ENCODE data around the gene SPECC1.

DNA sequence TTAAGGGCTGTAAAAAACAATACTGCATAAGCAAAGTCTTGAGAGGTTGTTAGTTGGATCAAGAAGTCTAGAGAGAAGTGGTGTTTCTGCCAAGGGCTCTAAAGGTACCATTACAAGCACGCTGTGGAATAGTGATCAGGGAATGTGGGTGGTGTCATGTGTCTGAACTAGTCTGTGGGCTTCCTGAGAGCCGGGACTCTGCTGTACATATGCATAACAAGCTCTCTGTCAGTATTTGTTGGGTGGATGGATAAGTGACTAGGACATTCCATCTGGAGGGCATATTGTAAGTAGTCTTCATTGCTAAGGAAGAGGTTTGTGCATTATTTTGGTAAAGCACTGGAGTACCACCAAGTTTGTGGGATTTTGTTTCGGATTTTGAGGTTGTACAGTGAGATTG lies 248.6 kb downstream of the SPECC1 start:
- TF ChIP-seq, protein P1, sequence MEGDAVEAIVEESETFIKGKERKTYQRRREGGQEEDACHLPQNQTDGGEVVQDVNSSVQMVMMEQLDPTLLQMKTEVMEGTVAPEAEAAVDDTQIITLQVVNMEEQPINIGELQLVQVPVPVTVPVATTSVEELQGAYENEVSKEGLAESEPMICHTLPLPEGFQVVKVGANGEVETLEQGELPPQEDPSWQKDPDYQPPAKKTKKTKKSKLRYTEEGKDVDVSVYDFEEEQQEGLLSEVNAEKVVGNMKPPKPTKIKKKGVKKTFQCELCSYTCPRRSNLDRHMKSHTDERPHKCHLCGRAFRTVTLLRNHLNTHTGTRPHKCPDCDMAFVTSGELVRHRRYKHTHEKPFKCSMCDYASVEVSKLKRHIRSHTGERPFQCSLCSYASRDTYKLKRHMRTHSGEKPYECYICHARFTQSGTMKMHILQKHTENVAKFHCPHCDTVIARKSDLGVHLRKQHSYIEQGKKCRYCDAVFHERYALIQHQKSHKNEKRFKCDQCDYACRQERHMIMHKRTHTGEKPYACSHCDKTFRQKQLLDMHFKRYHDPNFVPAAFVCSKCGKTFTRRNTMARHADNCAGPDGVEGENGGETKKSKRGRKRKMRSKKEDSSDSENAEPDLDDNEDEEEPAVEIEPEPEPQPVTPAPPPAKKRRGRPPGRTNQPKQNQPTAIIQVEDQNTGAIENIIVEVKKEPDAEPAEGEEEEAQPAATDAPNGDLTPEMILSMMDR (conservative IDR thresholded peaks at IDR 0.05; ENCODE audit: low read depth, low read length): no peak
- TF ChIP-seq FOS (IDR thresholded peaks at IDR 0.05; ENCODE audit: low read depth, low read length) (no peak), POLR2A (IDR thresholded peaks at IDR 0.05; ENCODE audit: low read depth, low read length) (no peak), CHD1 (IDR thresholded peaks at IDR 0.05; ENCODE audit: low read depth, low read length) (no peak), RAD21 (IDR thresholded peaks at IDR 0.05; ENCODE audit: low read length) (no peak), RFX5 (IDR thresholded peaks at IDR 0.05; ENCODE audit: low read depth, low read length) (no peak), CEBPB (IDR thresholded peaks at IDR 0.05; ENCODE audit: low read depth, low read length) (no peak), MXI1 (IDR thresholded peaks at IDR 0.05; ENCODE audit: borderline replicate concordance, low read depth, low read length) (no peak), NFE2L2 (IDR thresholded peaks at IDR 0.05; ENCODE audit: low read depth, low read length) (no peak), SMC3 (IDR thresholded peaks at IDR 0.05; ENCODE audit: low read depth, low read length) (no peak), RCOR1 (IDR thresholded peaks at IDR 0.05; ENCODE audit: insufficient replicate concordance, low read length) (no peak), MAFK (IDR thresholded peaks at IDR 0.05; ENCODE audit: low read depth, low read length) (no peak)
- TF ChIP-seq, protein P2, sequence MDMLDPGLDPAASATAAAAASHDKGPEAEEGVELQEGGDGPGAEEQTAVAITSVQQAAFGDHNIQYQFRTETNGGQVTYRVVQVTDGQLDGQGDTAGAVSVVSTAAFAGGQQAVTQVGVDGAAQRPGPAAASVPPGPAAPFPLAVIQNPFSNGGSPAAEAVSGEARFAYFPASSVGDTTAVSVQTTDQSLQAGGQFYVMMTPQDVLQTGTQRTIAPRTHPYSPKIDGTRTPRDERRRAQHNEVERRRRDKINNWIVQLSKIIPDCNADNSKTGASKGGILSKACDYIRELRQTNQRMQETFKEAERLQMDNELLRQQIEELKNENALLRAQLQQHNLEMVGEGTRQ (IDR thresholded peaks at IDR 0.05; ENCODE audit: low read depth, low read length): no peak
- TF ChIP-seq, protein P3, sequence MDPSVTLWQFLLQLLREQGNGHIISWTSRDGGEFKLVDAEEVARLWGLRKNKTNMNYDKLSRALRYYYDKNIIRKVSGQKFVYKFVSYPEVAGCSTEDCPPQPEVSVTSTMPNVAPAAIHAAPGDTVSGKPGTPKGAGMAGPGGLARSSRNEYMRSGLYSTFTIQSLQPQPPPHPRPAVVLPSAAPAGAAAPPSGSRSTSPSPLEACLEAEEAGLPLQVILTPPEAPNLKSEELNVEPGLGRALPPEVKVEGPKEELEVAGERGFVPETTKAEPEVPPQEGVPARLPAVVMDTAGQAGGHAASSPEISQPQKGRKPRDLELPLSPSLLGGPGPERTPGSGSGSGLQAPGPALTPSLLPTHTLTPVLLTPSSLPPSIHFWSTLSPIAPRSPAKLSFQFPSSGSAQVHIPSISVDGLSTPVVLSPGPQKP (IDR thresholded peaks at IDR 0.05; ENCODE audit: borderline replicate concordance, low read depth, low read length): no peak

All from IMR-90 (cell line).